ENCODE results near the gene ARID1B. TPM values are rescaled to one million over a fixed set of nuclear protein-coding genes. Genes with fewer than 3 reads are reported as not detected.
A peak's percentile ranks its signal among the peaks of the same experiment; 100 is the strongest.

Gene ARID1B
- total RNA-seq, 2 donors from 2014 or later, result 62.9 to 71.6 TPM

DNA sequence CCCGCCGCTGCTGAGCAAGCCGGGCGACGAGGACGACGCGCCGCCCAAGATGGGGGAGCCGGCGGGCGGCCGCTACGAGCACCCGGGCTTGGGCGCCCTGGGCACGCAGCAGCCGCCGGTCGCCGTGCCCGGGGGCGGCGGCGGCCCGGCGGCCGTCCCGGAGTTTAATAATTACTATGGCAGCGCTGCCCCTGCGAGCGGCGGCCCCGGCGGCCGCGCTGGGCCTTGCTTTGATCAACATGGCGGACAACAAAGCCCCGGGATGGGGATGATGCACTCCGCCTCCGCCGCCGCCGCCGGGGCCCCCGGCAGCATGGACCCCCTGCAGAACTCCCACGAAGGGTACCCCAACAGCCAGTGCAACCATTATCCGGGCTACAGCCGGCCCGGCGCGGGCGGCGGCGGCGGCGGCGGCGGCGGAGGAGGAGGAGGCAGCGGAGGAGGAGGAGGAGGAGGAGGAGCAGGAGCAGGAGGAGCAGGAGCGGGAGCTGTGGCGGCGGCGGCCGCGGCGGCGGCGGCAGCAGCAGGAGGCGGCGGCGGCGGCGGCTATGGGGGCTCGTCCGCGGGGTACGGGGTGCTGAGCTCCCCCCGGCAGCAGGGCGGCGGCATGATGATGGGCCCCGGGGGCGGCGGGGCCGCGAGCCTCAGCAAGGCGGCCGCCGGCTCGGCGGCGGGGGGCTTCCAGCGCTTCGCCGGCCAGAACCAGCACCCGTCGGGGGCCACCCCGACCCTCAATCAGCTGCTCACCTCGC is 1.5 kb downstream of the ARID1B start:
- peak; percentile 5 to 16 for ATAC-seq (replicated peaks in 1 of 2)
- Mint-ChIP-seq H3K36me3 (ENCODE audit: insufficient read depth in 2 of 2) (peaks cover 5 to 6% of the 10 kb centered on the region in 2 donors), H3K4me1 (ENCODE audit: low read depth) (peaks cover 63% of the 10 kb centered on the region), H3K27me3 (ENCODE audit: low read depth) (no peaks in the 10 kb centered on the region), H3K4me3 (peak overlapping the region; percentile 88 to 93), H3K9me3 (no peaks in the 10 kb centered on the region), H3K27ac (peak overlapping the region; percentile 28)
- DNase-seq, result peak; percentile 55 to 64

DNA sequence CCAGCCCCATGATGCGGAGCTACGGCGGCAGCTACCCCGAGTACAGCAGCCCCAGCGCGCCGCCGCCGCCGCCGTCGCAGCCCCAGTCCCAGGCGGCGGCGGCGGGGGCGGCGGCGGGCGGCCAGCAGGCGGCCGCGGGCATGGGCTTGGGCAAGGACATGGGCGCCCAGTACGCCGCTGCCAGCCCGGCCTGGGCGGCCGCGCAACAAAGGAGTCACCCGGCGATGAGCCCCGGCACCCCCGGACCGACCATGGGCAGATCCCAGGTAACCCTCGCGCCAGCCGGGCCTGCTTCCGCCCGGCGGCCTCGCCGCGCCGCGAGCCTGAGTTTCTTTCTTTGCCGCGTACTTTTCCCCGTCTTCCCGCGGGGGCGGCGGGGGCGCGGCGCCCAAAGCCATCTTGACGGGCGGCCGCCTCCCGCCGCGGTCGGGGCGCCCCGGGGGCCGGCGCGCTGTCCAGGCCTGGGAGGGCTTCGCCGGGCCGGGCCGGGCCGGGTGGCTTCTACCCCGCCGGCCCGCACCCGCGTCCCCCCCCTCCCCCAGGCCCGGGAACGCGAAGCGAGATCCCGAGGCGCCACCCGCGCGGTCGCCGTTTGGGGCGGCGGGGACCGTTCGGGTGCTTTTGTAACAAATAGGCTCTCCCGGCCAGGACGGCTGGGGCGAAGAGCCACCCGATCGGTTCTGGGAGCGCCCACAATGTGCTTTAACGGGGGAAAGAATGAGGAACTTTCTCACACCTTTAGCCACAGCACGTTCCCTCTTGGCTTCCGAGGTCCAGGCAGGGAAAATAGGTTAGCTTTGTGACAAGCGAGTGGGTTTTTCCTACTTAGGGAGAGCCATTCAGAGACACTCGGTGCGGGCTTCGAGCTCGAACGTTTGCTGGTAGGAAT is 2.3 kb downstream of the ARID1B start:
- Mint-ChIP-seq H3K27ac (peak overlapping the region; percentile 97), H3K4me1 (ENCODE audit: low read depth) (peaks cover 60% of the 10 kb centered on the region)
- ATAC-seq (replicated peaks in 1 of 2), result peak; percentile 29 to 31

DNA sequence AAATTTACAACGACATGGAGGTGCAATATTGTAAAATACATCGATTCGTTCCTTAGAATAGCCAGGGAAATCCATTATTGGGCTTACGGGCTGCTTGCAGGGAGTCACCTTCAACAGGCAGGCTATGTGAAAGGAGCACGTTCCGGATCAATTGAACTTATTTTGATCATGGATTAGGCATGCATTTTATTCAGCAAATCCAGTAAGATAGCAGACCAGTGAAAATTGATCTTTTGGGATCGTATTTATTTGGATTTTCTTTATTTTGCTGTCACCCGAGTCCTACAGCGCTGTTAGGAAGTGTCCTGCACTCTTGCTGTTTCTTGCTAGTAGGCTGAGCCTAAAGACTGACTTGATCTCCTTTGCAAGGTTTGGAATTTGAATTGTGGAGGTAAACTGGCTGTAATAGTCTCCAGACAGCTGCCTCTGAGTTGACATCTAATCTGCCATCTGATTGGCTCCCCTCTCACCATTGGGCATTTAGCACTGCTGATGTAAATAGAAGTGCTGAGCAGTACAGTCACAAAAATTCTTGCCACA is 3.0 kb downstream of the ARID1B start:
- peak; percentile 56 to 62 for ATAC-seq (replicated peaks in 1 of 2)
- Mint-ChIP-seq H3K27me3 (ENCODE audit: low read depth) (no peaks in the 10 kb centered on the region), H3K36me3 (ENCODE audit: insufficient read depth in 2 of 2) (peaks cover 5 to 6% of the 10 kb centered on the region in 2 donors), H3K27ac (peak overlapping the region; percentile 97), H3K9me3 (no peaks in the 10 kb centered on the region), H3K4me3 (peak overlapping the region; percentile 86 to 89), H3K4me1 (ENCODE audit: low read depth) (peaks cover 59% of the 10 kb centered on the region)
- DNase-seq, result peak; percentile 62 to 65

More for the DNA sequence above, 2.3 kb downstream of the ARID1B start:
- peaks cover 5 to 6% of the 10 kb centered on the region in 2 donors for H3K36me3 Mint-ChIP-seq (ENCODE audit: insufficient read depth in 2 of 2)
- H3K27me3 Mint-ChIP-seq (ENCODE audit: low read depth), result no peaks in the 10 kb centered on the region
- H3K4me3 Mint-ChIP-seq, result peak overlapping the region; percentile 86 to 89
- no peaks in the 10 kb centered on the region for H3K9me3 Mint-ChIP-seq
- peak; percentile 66 to 76 for DNase-seq

DNA sequence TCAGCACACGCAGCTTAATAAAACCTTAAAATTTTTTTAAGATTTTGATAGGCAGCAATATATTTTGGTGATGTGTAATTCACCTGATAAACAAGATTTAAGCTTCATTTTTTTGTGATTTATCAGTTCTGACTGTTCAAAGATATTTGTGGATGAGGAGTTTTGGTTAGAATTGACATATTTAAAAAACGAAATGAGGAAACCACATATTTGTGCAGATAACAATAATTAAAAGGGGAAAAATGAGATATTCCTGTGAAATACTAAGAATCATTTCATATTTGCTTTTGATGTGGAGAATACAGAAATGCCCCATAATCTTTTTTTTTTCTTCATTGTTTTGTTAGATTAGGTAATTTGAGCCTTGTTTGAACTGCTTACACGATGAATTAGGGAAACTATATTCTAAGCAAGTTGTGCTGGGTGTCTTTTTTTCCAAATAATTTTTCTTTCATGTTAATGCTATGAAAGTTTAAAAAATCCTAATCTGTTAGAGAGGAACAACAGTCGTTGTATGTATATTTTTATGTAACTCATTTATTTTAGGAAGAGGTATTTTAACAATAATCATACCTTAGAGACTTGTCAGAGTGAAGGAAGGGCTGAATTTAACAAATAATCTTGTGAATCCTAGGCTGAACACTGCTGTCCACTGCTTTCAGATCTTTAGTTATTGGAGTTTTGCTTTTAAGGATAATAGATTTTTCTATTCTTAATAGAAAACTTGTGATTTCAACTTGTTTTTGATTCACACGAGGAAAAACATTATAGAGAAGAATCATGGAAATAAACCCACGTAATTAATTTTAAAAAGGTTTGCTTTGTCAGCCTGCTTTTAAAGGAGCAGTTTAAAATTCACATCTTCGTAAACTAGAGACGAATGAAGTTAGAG is 4.0 kb downstream of the ARID1B start:
- peak overlapping the region; percentile 86 to 89 for H3K4me3 Mint-ChIP-seq
- no peaks in the 10 kb centered on the region for H3K9me3 Mint-ChIP-seq
- DNase-seq (no peak), ATAC-seq (replicated peaks in 1 of 2) (no peak)
- H3K27ac Mint-ChIP-seq, result peak overlapping the region; percentile 97
- H3K4me1 Mint-ChIP-seq (ENCODE audit: low read depth), result peaks cover 59% of the 10 kb centered on the region
- no peaks in the 10 kb centered on the region for H3K27me3 Mint-ChIP-seq (ENCODE audit: low read depth)
- peaks cover 7 to 9% of the 10 kb centered on the region in 2 donors for H3K36me3 Mint-ChIP-seq (ENCODE audit: insufficient read depth in 2 of 2)

DNA sequence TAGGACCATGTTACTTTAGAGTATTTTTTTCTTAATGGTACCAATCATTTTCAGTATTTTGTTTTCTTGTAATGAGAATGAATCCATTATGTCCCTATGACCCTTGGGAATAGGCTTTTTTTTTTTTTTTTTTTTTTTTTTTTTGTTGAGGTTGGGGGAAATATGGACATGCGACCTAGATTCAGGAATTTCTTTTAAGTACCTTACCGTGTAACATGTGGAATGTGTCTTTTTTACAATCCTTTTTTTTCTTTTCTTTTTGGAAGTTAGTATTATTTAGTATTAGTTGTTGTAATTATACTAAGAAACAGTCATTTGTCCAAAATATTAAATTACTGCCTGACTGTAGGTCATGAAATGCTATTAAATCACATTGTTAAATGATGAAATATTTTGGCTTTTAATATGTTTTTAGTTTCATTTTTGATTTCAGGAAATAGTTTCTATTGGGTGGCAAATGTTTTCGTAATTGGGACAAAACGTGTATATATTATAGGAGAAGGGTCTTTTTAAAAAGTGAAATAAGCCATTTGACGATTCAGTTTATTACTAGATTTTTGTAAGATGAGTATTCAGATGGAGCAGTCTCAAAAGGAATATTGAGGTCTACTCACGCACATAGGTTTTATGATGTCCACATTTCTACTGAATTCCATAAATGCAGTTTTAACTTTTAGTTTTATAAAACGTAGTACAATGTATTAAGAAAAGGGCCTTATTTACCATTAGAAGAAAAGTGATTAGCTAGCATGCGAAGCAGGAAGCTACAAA is 4.9 kb downstream of the ARID1B start:
- DNase-seq, result no peak
- Mint-ChIP-seq H3K4me1 (ENCODE audit: low read depth) (peaks cover 61% of the 10 kb centered on the region), H3K4me3 (peak overlapping the region; percentile 86 to 89)

DNA sequence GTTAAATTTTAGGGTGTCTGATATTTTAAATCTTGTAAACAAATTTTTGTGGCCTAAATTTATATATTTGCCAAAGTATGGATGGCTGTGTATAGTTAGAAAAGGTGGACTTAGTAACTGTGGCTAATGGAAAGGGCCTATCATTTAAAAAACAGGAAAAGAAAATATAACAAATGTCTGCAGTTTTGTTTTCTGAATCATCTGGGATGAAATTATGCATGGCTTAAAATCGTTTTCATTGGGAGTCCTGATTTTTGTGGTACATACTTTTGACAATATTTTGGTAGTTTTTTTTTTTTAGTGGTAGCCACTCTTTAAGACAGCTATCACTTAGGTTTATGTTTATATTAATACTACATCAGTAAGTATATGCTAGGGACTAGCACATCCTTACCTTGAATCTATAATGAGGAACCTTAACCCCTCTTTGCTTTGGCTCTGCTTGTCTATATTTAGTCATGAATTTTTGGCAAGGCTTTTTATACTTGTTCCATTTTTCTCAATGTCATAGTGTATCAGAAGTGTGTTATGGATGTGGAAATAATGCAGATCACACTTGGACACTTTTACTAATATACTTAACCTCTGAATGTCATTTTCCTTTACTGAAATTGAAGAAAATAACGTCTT is 5.6 kb downstream of the ARID1B start:
- Mint-ChIP-seq H3K4me3 (peak overlapping the region; percentile 86 to 89), H3K36me3 (ENCODE audit: insufficient read depth in 2 of 2) (peaks cover 5 to 8% of the 10 kb centered on the region in 2 donors), H3K4me1 (ENCODE audit: low read depth) (peaks cover 69% of the 10 kb centered on the region), H3K9me3 (no peaks in the 10 kb centered on the region), H3K27ac (peak overlapping the region; percentile 97), H3K27me3 (ENCODE audit: low read depth) (no peaks in the 10 kb centered on the region)
- DNase-seq (no peak), ATAC-seq (replicated peaks in 1 of 2) (no peak)

More for the DNA sequence above, 4.9 kb downstream of the ARID1B start:
- Mint-ChIP-seq H3K27me3 (ENCODE audit: low read depth) (no peaks in the 10 kb centered on the region), H3K27ac (peak overlapping the region; percentile 97), H3K9me3 (no peaks in the 10 kb centered on the region), H3K36me3 (ENCODE audit: insufficient read depth in 2 of 2) (peaks cover 5 to 9% of the 10 kb centered on the region in 2 donors)
- no peak for ATAC-seq (replicated peaks in 1 of 2)

DNA sequence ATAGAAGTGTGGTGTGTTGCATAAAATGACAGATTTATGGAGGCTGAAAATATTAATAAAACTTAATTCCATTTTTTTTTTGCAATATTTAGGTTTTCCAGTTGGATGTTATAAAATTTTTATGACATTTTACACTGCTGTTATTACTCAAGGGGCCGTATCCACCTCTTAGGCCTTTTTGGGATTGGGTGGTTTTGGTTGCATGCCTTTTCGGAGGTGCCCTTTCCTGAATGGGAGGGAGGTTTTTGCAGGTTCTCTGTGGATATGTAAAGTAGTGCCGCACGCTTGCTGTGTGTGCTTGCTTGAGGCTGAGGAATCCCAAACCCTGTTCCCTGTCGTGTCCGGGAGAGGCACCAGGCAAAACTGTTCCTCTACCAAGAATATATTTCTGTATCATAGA is 6.8 kb downstream of the ARID1B start:
- no peaks in the 10 kb centered on the region for H3K27me3 Mint-ChIP-seq (ENCODE audit: low read depth)
- DNase-seq, result no peak
- H3K4me3 Mint-ChIP-seq, result peak overlapping the region in 1 of 2 donors; percentile 62
- no peaks in the 10 kb centered on the region for H3K9me3 Mint-ChIP-seq
- H3K4me1 Mint-ChIP-seq (ENCODE audit: low read depth), result peaks cover 80% of the 10 kb centered on the region
- no peak for ATAC-seq (replicated peaks in 1 of 2)
- H3K36me3 Mint-ChIP-seq (ENCODE audit: insufficient read depth in 2 of 2), result peaks cover 3 to 8% of the 10 kb centered on the region in 2 donors
- no peak overlapping the region for H3K27ac Mint-ChIP-seq

DNA sequence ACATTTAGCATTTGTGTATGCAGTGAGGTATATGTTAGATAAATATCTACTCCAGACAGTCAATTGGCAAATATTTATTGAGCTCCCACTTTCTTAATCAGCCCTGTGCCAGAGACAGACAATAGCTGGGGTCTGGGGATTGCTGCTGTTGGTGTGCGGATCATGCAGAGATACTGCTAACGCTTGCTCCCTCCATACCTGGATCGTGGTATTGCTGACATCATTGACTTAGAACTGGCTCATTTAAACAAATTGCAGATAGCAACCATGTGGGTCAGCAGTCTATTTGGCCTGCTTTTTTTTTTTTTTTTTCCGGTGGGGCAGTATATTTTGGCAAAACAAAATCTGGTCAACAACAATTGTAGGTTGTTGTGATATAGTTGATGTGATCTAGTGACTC is 9.5 kb downstream of the ARID1B start:
- peak overlapping the region; percentile 22 for H3K27ac Mint-ChIP-seq
- no peak overlapping the region for H3K4me3 Mint-ChIP-seq
- peaks cover 92% of the 10 kb centered on the region for H3K4me1 Mint-ChIP-seq (ENCODE audit: low read depth)
- peaks cover 2 to 5% of the 10 kb centered on the region in 2 donors for H3K36me3 Mint-ChIP-seq (ENCODE audit: insufficient read depth in 2 of 2)
- ATAC-seq (replicated peaks in 1 of 2) (no peak), DNase-seq (no peak)
- H3K9me3 Mint-ChIP-seq, result no peaks in the 10 kb centered on the region
- no peaks in the 10 kb centered on the region for H3K27me3 Mint-ChIP-seq (ENCODE audit: low read depth)

DNA sequence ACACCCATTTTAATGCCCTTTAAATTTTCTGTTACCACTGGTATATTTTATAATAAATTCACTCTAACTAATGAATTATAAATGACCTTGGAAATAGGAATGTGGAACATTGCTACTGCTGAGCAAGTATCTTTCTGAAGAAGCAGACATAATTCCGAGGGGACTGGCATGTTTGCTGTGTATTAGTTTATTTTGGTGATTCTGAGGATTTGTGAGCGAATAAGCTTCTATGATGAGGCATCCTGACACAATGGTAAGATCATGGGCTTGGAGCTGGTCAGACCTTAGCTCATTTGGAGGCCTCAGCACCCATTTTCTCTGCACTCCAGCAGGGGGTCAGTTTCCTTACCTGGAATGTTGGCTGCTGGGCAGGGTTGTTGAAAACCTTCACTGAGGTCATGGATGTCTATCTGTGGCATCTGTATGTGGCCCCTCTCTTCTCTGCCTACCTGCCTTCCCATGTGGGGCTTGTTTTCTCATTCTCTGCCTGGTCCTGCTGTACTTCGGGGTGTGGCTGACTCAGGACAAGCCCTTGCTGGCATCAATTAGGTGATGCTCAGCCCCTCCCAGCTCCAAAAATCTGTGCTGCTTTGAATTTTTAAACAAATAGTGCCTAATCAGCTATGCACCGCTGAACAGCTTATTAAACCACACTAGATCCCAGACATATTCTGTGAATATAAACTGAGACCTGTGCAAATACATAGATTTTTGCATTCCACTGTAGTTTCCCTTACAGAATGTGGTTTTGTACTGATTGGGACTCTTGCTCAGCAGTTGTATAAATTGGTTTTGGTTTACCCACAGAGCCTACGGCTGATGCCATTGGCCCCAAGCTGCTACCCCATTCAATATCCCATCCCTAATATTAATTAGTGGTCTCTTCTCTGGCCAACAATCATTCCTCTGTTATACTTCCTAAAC is 10.7 kb downstream of the ARID1B start:
- ATAC-seq (replicated peaks in 1 of 2) (no peak), DNase-seq (no peak)
- Mint-ChIP-seq H3K4me1 (ENCODE audit: low read depth) (peaks cover 93% of the 10 kb centered on the region), H3K27me3 (ENCODE audit: low read depth) (no peaks in the 10 kb centered on the region), H3K4me3 (peak overlapping the region in 1 of 2 donors; percentile 9), H3K9me3 (no peaks in the 10 kb centered on the region), H3K36me3 (ENCODE audit: insufficient read depth in 2 of 2) (peaks cover 2 to 3% of the 10 kb centered on the region in 2 donors), H3K27ac (no peak overlapping the region)

DNA sequence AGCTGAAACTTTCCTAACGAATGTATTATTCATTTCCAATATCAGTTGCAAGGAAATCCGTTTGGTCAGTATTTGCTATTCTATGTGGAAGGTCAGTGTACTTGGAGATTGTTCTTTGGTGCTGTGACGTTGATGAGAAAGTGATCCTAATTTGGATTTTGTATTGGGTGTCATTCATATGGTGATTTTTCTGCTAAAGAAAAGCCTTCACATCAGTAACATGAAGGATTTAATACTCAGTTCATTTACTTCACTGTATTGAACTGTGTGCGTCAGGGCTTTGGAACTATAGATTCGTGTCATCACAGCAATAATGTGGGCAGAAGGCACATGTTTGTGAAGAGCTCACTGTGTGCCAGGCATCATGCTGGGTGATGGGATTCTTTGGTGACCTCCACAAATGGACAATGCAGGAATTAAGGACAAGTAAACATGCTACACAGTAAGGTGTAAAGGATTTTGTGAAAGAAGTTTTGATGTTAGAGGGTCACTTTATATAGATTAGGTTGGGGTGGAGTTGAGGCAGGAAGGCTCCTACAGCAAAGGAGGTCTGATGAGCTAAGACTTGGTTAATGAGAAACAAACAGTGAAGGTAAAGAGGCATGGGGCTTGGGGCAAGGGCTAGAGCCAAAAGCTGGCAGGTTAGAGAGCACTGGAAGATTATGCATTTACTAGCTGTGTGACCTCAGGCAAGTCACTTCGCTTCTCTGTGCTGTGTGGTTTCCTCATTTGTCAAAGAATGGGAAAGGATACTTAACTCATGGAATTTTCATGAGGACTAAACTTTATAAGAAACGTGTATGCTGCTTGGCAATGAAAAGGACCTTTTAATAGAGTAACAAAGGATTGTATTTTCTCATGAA is 12.1 kb downstream of the ARID1B start:
- peaks cover 2 to 3% of the 10 kb centered on the region in 2 donors for H3K36me3 Mint-ChIP-seq (ENCODE audit: insufficient read depth in 2 of 2)
- H3K4me3 Mint-ChIP-seq, result peak overlapping the region in 1 of 2 donors; percentile 15
- peak overlapping the region; percentile 18 for H3K27ac Mint-ChIP-seq
- no peak for DNase-seq
- H3K27me3 Mint-ChIP-seq (ENCODE audit: low read depth), result no peaks in the 10 kb centered on the region
- H3K4me1 Mint-ChIP-seq (ENCODE audit: low read depth), result peaks cover 85% of the 10 kb centered on the region
- no peaks in the 10 kb centered on the region for H3K9me3 Mint-ChIP-seq
- ATAC-seq (replicated peaks in 1 of 2), result peak in 1 of 2 donors; percentile 44
